CD4-positive, alpha-beta T cell treated with Interleukin-1 beta for 1 hour (primary cell): ENCODE data around the gene CCDC152.

Source experiments
- DNase-seq, 2 donors: peaks; one replicate each; pipeline ENCODE4 v3.0.0-alpha.2; 2020 to 2022

The CCDC152 gene

DNA sequence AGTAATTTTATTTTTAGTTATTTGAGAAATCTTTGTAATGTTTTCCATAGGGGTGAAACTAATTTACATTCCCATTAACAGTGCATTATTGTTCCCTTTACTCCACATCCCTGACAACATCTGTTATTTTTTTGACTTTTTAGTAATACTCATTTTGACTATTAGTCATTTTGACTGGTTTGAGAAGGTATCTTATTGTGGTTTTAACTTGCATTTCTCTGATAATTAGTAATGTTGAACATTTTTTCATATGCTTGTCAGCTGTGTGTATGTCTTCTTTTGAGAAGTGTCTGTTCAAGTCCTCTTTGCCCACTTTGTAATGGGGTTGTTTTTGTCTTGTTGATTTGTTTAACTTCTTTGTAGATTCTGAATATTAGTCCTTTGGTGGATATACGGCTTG is 27.5 kb downstream of the CCDC152 start:
- DNase-seq: no peak

DNA sequence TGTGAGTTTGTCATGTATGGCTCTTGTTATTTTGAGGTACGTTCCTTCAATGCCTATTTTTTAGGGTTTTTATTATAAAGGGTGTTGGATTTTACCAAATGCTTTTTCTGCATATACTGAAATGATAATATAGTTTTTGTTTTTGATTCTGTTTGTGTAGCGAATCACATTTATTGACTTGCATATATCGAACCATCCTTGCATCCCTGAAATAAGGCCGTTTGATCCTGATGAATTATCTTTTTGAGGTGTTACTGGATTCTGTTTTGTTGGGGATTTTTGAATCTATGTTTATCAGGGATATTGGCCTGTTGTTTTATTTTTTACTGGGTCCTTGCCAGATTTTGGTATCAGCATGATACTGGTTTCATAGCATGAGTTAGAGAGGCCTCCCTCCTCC is 29.1 kb downstream of the CCDC152 start:
- DNase-seq: no peak

DNA sequence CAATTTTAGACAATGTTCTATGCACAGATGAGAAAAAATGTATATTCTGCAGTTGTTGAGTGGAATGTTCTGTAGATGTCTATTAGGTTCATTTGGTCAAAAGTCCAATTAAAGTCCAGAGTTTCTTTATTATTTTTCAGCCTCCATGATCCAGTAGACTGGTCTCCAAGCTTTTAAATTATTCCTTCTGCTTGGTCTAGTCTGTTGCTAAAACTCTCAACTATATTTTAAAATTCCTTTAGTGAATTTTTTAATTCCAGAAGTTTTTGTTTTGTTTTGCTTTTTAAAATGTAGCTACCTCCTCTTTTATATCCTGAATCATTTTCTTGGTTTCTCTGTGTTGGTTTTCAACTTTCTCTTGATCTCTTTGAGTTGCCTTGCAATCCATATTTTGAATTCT is 30.5 kb downstream of the CCDC152 start:
- DNase-seq: no peak

DNA sequence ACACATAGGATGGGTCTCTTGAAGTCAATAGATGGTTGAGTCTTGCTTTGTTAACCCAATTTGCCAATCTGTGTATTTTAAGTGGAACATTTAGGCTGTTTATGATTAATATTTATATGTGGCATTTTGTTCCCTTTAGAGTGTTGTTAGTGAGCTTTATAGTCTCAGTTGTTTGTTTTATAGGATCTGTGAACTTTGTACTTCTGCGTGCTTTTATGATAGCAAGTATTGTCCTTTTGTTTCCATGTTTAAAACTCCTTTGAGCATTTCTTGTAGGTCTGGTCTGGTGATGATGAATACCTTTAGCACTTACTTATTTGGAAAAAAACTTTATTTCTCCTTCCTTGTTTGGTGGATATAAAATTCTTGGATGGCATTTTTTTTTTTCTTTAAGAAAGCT is 31.2 kb downstream of the CCDC152 start:
- DNase-seq: no peak

DNA sequence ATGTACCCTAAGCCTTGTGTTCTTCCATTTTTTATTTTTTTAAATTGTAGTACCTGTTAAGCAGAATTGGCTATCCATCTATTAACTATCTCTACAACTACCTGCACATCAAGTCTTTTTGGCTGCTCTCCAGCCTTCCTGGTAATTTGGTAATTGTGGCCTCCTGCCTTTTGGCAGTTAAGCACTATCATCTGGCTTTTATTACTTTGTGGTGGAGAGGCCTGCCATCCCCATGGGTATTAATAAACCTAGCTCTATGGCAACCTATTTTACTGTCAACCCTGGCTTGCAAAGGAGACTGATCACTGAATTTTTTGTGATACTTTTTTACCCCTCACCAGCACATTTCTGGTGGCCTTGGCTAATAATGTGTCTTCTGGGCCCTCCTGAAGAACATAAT is 34.5 kb downstream of the CCDC152 start:
- DNase-seq: no peak

DNA sequence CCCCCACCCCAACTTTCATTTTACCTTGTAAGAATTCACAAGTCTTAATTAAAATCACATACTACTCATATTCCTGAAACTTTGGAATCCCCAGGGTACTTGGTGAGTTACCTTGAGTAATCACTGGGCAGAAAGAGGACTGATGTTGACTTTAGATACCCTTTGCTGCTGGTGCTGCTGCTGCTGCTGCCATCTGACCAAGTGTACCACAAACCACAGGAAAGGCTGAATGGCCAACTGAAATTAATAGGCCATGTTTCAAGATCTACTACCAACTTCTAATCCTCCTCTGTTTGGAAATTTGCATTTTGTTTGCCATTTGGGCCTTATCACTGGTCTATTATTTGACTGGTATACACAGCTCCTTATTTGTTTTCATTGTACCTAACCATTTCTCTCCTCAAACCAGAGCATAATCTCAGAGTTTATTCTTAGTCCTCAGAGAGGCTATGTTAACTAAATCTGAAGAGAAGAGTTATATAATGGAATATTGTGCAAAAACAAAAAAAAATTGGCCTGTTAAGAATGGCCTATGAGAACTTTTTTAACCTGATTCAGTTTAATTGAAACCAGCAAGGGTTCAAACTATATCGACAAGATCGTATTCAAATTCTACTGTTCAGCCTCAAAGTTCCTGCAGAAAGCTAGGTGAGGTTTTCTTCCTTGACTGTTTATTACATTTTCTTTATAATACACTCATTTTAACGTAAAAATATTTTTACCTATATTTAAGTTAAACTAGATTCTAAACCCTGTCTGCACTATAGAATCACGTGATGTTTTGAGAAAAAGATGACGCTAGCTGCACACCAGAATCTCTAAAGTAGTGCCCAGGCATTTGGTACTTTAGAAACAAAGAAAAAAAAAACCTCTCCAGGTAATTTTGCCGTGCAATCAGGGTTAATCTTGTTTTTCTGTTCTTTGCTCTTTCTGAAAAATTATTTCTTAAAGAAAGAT is 41.9 kb downstream of the CCDC152 start:
- no peak for DNase-seq

DNA sequence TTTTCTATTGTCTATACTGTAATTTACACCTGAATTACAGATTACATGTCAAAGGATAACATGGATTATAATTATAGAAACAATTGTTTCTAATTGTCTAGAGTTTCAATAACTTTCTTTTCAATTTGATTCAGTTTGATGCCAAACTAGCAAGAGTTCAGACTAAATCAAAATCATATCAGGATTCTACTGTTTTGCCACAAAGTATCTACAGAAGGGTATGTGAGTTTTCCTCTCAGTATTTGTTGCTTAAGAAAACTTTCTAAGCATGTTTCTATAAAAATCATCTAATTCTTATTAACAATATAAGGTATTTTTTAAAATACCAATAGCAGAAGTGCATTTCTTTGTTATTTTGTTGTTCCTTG is 42.6 kb downstream of the CCDC152 start:
- no peak for DNase-seq

DNA sequence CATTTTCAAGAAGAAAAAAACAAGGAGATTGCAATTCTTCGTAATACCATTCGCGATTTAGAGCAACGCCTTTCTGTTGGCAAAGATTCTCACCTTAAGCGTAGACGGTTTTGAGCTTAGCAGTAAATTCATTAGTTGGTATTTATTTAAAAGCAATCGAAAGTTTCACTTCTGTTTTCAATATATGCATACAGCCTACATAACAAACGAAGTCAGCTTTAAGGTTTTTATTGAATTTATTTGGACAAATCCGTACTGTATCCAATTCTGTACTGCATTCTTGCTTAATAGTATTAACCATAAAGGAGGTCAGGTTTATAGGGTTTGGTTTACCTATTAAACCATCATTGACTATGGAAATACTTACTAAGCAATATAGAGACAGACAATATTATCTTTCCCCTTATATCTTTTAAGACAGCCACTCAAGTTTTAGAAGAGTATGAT is 43.1 kb downstream of the CCDC152 start:
- no peak for DNase-seq

DNA sequence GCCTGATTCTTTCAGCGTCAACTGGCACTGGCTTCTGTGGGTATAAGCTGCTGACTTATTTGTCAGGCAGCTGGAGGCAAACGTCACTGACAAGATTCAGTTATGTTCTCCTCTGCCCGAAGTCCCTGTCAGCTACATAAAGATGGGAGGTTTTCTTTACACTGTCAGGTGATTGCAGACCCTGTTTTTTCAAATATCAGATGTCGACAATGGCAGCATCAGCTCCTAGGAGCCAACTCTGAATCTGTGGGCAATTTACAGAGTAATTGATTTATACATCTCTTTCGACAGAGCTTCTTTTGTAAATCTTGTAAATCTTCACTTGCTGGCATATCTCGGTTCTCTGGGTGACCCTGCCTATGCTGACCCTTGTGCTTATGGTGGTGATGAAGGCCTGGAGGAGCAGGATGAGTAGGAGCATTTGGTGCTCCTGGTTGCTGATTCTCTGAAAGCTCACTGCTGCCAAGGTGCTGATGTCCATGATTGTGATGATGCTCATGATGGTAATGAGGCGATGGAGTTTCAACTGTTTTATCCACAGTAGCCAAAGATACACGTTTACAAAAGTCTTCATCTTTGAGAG is 44.2 kb downstream of the CCDC152 start:
- DNase-seq: no peak

DNA sequence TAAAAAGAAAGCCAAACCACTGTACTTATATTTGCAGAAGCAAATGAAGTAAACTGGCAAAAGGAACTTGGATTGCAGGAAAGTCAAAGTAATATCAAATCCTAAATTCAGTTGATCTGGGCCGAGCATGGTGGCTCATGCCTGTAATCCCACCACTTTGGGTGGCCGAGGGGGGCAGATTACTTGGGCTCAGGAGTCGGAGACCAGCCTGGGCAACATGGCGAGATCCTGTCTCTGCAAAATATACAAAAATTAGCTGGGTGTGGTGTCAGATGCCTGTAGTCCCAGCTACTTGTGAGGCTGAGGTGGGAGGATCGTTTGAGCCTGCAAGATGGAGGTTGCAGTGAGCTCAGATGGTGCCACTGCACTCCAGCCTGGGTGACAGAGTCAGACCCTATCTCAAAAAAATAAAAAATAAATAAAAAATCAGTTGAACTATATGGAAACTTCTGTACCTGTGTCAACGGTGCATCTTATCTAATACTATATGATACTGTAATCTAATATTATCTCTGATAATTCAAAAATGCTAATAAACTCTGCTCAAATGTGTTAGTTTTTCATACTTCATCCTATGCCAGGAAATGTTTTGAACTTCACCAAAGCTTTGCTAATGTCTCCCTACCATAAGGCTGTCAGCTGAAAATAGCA is 45.0 kb downstream of the CCDC152 start:
- no peak for DNase-seq

DNA sequence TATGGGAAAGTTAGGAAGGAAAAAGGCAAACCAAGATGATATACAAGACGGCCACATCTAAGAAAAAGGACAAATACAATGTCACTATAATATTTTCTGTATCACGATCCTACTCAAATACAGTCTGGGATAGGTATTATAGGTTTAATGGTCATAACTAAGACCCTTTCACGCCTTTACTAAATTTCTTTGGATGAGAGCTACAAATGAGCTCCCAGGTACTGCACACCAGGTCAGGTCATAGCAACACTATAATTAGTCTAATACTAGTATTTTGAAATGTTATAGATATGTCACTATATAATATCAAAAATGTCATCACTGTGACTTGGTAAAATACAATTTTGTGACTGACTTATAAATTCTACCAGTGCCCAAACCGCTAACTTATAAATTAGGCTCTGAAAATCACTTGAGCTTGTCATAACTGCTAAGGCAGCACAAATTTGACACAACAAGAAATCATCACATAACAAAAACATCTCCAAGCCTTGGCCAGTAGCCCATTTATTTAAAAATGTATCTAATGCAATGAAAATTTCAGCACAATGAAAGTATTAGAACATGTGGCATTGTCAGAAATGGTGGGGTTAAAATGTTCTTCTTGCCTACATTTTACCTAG is 48.2 kb downstream of the CCDC152 start:
- DNase-seq: no peak

DNA sequence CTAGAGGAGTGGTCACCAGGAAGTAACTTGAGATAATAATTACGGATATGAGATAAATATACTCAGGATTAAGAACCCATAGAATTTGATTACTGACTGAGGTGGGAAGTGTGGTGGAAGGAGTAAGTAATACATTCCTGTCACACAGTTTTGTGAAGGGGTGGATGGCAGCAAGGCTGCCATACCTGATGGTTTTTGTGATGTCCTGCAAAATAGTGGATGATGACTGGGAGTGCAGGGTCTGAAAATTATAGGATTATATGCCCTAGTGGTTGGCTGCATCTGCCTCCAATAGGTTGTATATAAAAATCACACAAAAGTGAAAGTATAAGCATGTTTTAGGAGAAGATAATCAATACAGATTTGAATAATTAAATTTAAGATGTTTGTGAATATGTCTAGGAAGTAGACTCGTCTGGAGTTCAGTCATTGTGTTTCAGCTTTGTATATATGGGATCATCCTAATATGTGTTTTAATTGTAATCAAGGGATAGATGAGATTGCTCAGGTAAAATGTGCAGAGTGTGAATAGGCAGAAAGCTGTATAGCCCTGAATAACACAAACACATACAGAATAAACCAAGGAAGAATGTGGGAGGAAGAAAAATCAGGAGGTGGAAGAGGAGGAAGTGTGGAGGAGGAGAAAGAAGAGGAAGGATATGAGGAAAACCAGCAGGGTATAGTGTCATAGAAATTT is 49.5 kb downstream of the CCDC152 start:
- no peak for DNase-seq

DNA sequence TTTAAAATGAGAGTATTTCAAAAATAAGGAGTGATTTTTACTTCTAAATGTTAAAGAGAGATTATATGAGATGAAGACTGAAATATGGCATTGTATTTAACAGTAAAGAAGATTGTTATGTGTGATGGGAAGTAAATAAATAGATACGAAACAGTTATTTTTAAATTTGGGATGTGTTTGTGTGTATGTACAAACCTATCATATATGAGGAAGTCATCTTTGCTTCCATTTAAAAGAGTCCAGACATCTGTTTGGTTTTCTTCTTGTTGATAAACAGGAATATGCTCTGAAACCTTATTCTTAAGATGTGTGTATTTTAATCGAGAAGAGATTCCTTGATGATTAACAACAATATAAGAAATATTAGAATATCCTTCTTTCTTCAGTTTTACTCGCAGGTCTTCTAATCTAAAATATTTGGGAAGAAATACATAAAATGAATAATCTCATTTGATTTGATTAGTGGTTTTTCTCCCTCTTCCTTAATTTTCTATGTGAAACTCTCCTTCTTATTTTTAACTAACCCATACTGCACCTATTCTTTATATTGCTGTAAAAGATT is 50.2 kb downstream of the CCDC152 start:
- DNase-seq: no peak

DNA sequence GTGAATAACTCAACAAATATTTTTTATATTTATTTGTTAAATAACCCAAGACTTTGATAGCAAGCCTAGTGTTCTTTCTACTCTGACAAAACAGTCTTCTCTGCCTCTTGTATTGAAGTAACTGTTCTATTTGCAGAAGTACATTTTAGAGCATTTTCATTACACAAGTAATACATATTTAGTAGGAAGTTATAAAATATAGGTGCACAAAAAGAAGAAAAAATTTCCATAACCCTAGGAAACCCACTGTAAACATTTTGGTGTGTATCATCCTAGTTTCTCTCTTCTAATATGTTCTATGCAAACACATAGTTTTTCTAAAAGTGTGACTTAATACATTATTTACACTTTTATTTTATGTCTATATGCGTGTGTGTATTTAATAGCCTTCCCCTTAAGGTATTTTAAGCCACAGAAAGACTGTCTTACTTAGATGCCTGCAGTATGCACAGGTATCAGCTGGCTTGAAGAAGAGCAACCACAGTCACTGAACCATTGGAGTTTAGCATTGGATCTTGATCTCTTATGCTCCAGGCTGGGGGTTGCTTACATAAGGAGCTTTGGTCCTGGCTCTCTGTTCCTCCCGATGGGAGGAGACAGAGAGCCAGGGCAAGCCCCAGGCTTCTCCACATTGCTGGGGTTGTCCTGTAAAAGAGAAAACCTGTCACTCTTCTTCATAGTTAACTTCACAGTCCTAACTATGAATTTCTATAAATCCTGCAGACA is 51.3 kb downstream of the CCDC152 start:
- no peak for DNase-seq

DNA sequence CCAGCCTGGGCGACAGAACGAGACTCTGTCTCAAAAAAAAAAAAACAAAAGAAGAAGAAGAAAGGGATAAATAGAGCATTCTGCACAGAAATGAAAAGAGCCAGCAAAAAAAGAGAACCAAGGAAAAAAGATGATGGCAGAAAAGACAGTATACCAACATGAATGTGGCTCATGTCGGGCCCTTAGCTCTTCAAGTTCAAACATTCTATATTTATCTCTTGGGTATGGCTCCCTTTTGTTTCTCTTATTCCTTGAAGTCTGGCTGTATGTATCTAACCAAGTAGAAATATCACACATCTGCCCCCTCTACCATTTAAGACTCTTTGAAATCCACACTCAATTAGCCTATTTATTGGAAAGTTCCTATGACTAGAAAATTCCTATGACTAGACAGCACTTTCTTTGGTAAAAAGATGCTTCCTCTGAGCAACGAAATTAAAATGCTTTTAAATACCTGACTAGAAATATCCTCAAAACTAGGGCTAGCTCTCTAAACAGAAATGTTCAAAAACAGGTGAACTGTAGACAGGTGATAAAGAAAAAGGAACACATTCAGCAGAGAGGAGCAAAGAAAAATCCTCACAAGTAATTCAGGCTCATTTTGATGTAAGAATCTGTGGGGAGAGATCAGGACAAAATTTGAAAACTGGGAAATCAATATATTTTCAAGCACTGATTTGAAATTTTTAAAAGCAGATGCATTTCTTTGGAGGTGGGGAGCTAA is 52.4 kb downstream of the CCDC152 start:
- no peak for DNase-seq

DNA sequence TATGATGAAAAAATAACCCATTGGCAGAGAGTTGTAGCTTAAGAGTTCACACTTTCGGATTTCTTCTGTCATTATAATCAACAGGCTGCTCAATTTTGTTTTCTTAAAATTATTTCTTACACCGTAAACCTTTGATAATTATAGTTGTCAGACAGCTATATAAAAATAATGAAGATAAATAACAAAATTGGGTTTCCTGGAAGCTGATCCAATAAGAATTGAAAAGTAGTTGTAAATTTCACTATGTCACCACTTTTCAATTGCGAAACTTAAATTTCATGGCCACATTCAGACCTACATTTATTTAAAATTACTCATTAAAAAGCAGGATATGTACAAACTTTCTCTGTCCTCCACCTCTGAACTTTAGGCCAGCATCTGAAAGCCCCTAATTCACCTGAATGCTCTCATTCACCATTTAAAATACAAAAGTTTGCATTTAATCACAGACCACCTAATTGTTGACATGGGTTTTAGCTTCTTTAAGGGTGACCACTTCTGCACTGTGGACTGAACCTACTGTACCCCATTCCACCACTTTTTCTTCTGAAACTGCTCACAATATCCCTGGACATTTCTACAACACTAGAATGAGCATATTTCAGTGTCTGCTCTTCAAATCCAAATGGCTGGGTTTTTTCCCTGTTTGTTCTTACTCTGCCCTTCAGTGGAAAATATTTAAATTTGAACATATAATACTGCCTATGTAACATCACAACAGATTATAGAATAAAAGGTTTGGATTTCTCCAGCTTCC is 54.4 kb downstream of the CCDC152 start:
- DNase-seq: no peak

DNA sequence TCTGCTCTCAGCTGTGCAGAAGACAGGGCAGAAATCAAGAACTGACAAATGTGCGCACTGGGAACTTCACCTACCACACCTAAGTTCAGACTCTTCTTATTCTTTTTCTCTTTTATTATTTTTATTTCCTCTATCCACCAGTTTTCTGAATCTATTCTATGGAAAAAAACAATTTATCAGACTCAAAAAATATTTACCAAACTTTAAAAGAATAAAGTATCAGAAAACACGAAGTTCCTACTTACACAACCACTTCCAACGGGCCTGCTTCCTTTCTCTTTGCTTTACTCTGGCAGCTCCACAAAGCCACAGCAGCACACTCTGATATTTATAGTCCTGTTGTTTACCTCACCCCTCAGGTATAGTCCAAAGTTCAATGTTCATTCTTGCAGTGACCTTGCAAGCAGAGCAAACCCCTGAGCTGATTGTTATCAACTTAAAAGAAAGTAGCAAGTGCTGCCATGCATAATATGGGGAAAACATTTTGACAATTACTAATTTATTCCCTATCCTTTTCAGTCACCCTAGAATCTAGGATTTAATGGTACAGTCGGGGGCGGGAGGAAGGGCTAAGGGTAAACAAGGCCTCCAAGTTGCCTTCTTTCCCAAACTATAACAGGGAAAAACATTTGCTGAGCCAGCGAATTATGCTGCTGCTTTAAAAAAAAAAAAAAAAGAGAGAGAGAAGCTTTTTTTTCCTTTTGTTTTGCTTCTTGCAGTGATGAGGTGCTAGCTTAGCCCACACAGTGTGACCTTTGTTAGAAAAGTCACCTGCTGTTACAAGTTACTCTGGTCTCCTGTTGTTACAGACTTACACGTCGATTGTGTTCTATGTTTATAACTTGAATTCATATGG is 55.2 kb downstream of the CCDC152 start, which contains the start of gene SELENOP:
Gene SELENOP (minus strand): TSS at position 302 of the 856 bp plus-strand sequence. CDS start 3,539 bp downstream, outside the sequence.
- DNase-seq: no peak

DNA sequence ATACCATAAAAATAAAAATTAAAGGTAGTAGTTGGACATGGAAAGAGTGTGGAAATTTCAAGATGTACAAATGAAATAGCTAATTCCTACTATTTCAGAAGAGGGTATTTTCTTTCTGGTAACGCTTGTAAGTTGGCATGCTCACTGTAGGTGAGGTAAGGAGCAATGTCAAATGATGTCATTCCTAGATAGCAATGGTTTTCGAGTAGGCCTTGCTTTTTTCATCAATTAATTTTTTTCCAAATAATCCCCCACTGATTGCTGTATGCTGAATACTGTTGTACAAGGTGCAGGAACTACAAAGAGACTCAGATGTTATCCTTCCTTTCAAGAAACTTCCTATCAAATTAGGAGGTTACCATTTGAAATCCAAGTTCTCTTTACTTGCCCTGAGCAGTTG is 56.0 kb downstream of the CCDC152 start:
- DNase-seq: no peak

DNA sequence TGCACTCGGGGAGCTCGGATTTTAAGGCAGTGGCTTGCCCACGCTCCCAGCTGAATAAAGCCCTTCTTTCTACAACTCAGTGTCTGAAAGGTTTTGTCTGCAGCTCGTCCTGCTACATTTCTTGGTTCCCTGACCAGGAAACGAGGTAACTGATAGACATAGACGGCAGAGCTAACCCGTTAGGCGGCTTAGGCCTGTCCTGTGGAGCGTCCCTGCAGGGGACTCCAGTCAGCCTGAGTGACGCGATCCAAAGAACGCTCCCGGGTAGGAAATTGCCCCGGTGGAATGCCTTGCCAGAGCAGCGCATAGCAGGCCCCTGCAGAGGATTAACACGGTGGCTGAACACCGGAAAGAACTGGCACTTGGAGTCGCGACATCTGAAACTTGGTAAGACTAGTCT is 56.9 kb downstream of the CCDC152 start:
- no peak for DNase-seq
